ENCODE measurements around the gene LAMA2. TPM values are rescaled to one million over a fixed set of nuclear protein-coding genes. Genes with fewer than 3 reads are reported as not detected.
"Not testable (repeated sequence)": the region's sequence is repeated elsewhere in the genome, so short reads cannot be mapped to it uniquely, and the experiment has no call there.

Gene LAMA2
- total RNA-seq, 2 donors from 2014 or later, result 3.6 to 7.5 TPM

- DNase-seq, result no peak
- H3K9ac ChIP-seq (ENCODE audit: low read depth in 2 of 2, low read length in 2 of 2), result no peak overlapping the region
- H3K9me3 ChIP-seq, result no peaks in the 10 kb centered on the region
- intact Hi-C loops (cut with DNase I), result no loop called here
- no peaks in the 10 kb centered on the region for H3K4me1 ChIP-seq
- H3K4me3 ChIP-seq, result no peak overlapping the region
- H3K27me3 ChIP-seq, result no peaks in the 10 kb centered on the region
- H3K27ac ChIP-seq, result no peak overlapping the region
- TF ChIP-seq CTCF (IDR thresholded peaks at IDR 0.05), result no peak
- no peaks in the 10 kb centered on the region for H3K36me3 ChIP-seq
Observed at GRCh38 chr6:129164032-129164431, 281.1 kb downstream of the LAMA2 start.

GRCh38 chr6:129172279-129172995, 289.5 kb downstream of the LAMA2 start:
- H3K27ac ChIP-seq; H3K27me3 ChIP-seq; H3K36me3 ChIP-seq; H3K9me3 ChIP-seq; H3K9ac ChIP-seq (ENCODE audit: low read depth in 2 of 2, low read length in 2 of 2); intact Hi-C loops (cut with DNase I); H3K4me1 ChIP-seq: not testable (repeated sequence)
- H3K4me3 ChIP-seq, result peak overlapping the region; percentile 19
- DNase-seq, result peak; percentile 32

- no peak for DNase-seq
- intact Hi-C loops (cut with DNase I), result no loop called here
- Histone ChIP-seq H3K4me1 (no peaks in the 10 kb centered on the region), H3K27ac (no peak overlapping the region), H3K9me3 (no peaks in the 10 kb centered on the region), H3K4me3 (no peak overlapping the region), H3K9ac (ENCODE audit: low read depth in 2 of 2, low read length in 2 of 2) (no peak overlapping the region), H3K36me3 (no peaks in the 10 kb centered on the region), H3K27me3 (no peaks in the 10 kb centered on the region)
- no peak for TF ChIP-seq CTCF (IDR thresholded peaks at IDR 0.05)
Observed at GRCh38 chr6:129175066-129175465, 292.1 kb downstream of the LAMA2 start.

GRCh38 chr6:129177801-129178200, 294.9 kb downstream of the LAMA2 start:
- Histone ChIP-seq H3K36me3 (no peaks in the 10 kb centered on the region), H3K9ac (ENCODE audit: low read depth in 2 of 2, low read length in 2 of 2) (no peak overlapping the region), H3K27me3 (no peaks in the 10 kb centered on the region), H3K9me3 (no peaks in the 10 kb centered on the region), H3K4me1 (no peaks in the 10 kb centered on the region), H3K27ac (no peak overlapping the region), H3K4me3 (no peak overlapping the region)
- intact Hi-C loops (cut with DNase I), result no loop called here
- TF ChIP-seq CTCF (IDR thresholded peaks at IDR 0.05), result no peak
- no peak for DNase-seq

GRCh38 chr6:129179283-129179682, 296.3 kb downstream of the LAMA2 start:
- no peaks in the 10 kb centered on the region for H3K9me3 ChIP-seq
- H3K4me1 ChIP-seq, result no peaks in the 10 kb centered on the region
- no peak overlapping the region for H3K9ac ChIP-seq (ENCODE audit: low read depth in 2 of 2, low read length in 2 of 2)
- no peaks in the 10 kb centered on the region for H3K27me3 ChIP-seq
- H3K4me3 ChIP-seq, result no peak overlapping the region
- DNase-seq, result no peak
- intact Hi-C loops (cut with DNase I), result no loop called here
- no peak for TF ChIP-seq CTCF (IDR thresholded peaks at IDR 0.05)
- no peaks in the 10 kb centered on the region for H3K36me3 ChIP-seq
- H3K27ac ChIP-seq, result no peak overlapping the region

GRCh38 chr6:129181001-129181400, 298.1 kb downstream of the LAMA2 start:
- no peaks in the 10 kb centered on the region for H3K9me3 ChIP-seq
- intact Hi-C loops (cut with DNase I), result no loop called here
- H3K4me1 ChIP-seq, result no peaks in the 10 kb centered on the region
- no peaks in the 10 kb centered on the region for H3K27me3 ChIP-seq
- H3K36me3 ChIP-seq, result no peaks in the 10 kb centered on the region
- H3K4me3 ChIP-seq, result no peak overlapping the region
- no peak for TF ChIP-seq CTCF (IDR thresholded peaks at IDR 0.05)
- no peak for DNase-seq
- no peak overlapping the region for H3K9ac ChIP-seq (ENCODE audit: low read depth in 2 of 2, low read length in 2 of 2)
- no peak overlapping the region for H3K27ac ChIP-seq

Data from colonic mucosa (tissue), 4 donors.